GM18526 (cell line): Measurements from ENCODE around the gene DYRK1A.

Source experiments
- POLR2A ChIP-seq: IDR thresholded peaks from 3 replicates; pipeline ENCODE4 v1.6.1; 2011; ENCODE audit not compliant: insufficient read length; ENCODE audit errors: extremely low read depth

Gene DYRK1A

DNA sequence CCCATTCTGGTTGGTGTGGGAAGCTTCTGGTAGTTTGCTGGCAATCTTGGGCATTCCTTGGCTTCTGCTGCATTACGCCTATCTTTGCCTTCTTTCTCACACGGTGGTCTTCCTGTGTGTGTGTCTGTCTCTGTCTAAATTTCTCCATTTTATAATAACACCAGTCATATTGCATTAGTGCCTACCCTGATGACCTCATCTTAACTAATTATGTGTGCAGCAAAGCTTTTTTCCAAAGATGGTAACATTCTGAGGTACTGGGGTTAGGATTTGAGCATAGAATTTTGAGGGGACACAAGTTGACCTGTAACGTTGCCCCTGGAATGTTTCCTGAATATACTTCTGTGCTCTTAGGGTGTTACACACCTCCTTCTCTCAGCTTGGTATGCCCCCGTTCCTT, 77.1 kb downstream of the DYRK1A start:
- no peak for TF ChIP-seq POLR2A

DNA sequence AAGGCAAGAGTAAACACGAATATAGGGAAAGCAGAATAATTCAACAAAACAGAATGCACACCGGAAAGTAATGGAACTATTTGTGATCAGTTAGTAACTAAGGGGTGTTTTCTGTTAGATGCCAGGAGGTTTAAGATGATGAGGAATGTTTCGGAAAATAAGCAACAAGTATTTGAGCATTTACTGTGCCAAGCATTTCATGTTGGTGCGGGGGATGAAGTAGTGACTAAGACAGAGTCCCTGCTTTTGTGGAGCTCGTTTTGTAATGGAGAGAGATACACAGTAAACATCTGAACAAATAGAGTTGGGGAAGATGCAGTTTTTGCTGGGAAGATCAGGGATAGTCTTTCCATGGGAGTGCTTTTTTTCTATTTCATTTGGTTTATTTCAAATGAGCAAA, 78.7 kb downstream of the DYRK1A start:
- TF ChIP-seq POLR2A, result no peak

DNA sequence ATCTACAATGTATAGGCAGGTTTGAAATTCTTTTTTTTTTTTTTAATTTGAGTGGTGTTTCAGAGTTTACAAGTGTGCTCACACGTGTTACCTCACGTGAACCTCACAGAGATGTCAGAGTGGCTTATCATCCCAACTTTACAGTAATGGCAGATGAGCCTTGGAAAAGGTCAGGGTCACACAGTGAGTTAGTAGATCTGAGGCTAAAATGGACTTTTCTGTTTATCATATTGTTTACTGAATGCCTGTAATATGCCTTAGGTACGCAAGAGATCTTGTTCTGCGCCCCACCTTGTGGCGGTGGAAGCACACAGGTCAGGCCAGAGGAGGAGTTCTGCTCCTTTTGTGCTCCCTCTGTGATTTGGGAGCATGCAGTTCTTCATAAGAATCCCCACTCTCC, 80.0 kb downstream of the DYRK1A start:
- TF ChIP-seq POLR2A, result no peak

DNA sequence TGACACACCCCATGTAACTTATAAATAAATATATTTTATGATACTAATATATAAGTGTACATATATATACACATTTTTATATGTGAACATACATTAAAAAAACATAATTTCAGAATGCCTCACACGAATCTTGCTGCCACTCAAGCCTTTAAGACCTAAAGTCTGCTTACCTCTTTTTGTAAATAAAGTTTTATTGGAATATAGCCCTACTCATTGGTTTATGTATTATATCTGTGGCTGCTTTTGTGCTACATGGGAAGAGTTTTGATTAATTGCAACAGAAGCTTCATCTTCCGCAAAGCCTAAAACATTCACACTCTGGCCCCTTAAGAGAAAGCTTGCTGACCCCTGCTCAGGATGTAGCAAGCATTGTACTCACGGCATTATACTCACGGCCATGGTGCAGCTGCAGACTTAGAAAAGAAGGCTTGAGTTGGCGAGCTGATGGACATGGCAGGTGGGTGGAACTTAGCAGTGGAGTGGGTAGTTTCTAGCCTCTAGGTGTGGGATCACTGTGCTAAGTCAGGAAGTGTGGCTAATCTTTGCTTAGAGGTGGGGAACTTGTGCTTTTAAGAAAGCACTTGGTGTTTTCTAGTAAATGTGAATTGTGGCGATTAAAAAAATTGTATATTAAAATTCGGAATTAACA, 80.8 kb downstream of the DYRK1A start:
- no peak for TF ChIP-seq POLR2A

DNA sequence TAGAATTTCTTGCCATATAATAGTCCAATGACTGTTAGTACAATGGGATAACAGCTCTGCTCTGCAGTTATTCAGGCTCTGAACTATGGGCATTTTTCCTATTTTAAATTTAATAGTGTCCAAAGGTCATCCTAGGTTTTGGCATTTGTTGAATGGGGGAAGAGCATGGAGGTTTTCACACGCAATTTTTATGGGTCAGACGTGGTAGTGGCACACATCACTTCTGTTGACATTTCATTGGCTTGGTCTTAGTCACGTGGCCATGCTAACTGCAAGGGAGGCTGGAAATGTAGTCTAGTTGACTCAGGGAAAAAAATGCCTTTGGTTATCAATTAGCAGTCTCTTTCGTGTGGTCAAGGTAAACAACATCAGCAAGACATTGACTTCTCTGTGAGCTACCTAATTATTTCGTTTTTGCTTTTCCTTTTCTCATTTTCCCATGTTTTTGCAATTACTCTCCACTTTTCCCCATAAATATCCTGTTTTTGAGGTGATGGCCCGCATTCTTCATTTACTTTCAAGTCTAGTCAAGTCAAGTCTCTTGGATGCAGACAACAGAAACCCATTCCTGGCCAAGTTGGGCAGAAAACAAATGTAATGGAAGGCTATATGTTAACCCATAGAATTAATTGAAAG, 82.8 kb downstream of the DYRK1A start:
- TF ChIP-seq POLR2A, result no peak

DNA sequence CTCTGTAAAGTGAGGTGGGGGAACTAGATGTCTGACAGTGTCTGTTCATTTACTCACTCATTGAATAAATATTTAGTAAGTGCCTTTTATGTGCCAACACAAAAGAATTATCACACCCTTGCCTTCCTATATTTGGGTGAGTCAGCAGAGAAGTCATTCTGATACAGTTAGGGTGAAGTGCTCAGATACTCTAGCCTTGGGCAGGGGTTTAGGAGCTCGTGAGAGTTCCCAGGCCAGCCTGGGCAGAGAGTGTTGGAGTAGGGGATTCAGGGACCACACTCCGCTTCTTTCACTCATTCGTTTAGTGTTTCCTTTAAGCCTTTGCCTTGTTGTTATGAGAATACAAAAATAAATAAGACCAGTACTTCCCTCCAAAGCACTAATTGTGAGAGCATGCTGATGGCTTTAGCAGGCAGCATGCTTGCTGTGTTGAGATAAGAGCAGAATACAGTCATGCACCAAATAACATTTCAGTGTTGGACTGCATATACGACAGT, 83.9 kb downstream of the DYRK1A start:
- no peak for TF ChIP-seq POLR2A

DNA sequence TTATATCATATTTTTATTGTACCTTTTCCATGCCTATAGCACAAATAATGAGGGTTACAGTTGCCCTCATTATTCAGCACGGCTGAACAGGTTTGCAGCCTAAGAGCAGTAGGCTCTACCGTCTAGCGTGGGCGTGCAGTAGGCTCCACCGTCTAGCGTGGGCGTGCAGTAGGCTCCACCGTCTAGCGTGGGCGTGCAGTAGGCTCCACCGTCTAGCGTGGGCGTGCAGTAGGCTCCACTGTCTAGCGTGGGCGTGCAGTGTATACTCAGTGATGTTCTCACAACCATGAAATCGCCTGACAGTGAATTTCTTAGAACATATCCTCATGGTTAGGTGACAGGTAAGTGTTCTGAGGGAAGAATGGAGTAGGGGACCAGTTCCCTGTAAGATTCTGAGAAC, 84.9 kb downstream of the DYRK1A start:
- TF ChIP-seq POLR2A, result no peak

DNA sequence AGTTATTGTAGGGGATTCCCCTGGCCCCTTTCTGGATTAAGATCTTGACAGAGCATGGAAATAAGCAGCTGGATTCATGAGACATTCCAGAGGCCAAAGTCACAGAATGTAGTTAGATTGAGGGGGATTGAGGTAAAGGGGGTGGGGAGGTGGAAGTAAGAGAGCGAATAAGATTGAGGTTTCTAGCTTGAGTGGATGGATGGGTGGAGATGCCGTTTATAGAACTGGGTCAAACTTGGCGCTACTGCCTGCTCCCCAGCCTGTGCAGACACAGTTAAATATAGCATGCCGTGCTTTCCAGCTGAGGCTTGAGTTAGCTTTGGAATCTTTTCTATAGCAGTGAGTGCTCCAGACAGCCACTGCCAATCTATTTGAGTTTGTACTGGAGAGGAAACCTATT, 85.7 kb downstream of the DYRK1A start:
- no peak for TF ChIP-seq POLR2A

DNA sequence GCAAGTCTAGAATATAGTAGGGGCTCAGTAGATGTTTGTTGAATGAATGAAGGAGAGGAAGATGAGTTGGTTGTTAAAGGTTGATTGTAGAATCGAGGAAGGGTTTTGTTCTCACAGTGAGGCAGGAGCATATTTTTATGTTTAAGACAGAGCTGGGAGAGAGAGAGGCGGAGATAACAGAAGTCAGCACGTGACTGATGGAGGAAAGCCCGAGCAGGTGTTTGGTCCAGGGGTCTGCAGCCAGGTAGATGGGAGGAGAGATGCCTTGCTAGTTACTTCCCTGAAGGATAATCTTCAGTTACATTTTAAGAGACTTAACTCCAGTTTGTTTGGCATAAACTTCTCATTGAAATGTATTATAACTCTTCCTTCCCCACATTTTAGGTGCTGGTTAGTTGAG, 86.8 kb downstream of the DYRK1A start:
- TF ChIP-seq POLR2A, result no peak

DNA sequence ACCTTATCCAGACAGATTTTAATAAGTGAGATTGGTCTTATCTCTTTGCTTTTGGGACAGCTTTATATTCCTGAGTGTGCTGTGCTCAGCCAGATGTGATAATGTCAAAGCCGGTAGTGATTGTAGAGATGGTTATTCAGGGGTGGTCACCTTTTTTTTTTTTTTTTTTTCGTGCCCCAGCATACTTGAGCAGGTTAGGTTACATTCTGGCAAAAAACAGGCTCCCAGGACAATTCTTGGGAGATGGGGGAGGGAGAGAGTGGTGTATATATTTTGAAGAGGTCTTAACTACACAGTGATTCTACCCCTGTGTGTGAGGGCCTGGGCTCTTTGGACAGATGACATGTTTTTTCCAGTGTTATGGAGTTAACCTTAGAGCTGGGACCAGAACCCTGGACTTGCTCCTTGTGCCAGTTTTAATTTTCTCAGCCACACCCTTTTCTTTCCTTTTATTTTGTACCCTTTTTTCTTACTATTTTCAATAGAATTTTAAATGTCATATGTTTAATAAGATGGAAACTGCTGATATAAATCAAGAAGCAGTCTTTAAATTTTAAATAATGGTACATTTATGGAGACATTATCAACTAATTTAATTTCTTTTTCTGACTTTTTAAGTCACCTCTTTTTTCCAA, 88.4 kb downstream of the DYRK1A start:
- no peak for TF ChIP-seq POLR2A

DNA sequence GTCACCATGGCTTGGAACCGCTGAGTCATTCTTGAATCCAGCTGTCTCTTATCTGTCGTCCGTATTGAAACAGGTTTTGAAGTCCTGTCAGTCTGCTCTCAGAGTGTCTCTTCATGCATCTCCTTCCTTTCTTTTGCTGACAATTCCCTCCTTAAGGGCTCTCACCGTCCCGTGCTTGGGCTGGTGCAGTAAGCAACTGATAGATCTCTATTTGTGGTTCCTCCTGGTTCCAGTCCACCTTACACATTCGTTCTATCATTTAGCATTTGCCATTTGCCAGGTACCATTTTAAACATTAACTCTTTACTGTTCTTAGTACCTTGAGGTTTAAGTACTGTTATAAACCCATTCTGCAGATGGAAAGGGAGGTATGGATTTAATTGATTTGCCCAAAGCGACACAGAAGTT, 88.9 kb downstream of the DYRK1A start:
- TF ChIP-seq POLR2A, result no peak

DNA sequence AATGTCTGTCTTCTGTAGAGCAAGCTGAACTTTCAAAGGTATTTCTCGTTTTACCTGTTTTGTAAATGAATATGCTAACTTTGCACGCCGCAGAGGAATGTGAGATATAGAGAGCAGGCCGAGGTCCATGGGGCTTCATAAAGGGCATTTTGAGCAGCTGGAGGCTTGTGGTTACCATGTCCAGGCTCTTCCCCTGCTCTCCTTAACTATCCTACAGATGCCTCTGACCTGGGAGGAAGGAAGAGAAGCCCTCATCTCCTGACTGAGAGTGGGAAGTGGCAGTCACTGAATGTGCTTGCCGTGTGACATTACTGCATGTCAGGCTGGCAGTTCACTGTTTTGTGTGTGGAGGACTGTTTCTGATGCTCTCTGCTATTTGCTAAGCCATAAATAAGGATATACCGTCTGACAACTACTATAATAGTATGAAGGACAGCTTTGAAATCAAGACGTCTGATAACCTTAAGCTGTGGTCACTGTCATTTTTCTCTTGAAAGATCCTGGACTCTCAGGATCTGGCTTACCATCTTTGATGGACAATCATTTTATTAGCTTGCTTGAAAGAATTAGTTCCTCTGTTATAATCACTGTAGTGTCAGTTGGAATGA, 92.2 kb downstream of the DYRK1A start:
- no peak for TF ChIP-seq POLR2A

DNA sequence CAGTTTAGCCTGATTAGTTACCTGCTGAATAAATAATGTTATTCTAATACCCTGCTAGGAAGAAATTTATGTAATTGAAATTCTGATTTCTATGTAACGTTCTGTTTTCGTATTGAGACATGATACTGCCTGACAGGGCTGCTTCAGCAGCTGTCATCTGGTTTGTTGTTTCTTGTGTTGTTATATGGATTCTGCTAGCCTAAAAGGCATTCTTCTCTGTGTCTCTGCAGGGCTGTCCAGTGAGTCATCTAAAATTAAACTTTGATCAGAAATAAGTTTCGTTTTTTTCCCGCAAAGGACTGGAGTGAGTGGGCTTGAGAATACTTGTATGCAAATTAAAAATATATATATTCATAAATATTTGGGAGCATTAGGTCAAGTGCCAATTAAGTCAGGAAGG, 93.0 kb downstream of the DYRK1A start:
- no peak for TF ChIP-seq POLR2A

DNA sequence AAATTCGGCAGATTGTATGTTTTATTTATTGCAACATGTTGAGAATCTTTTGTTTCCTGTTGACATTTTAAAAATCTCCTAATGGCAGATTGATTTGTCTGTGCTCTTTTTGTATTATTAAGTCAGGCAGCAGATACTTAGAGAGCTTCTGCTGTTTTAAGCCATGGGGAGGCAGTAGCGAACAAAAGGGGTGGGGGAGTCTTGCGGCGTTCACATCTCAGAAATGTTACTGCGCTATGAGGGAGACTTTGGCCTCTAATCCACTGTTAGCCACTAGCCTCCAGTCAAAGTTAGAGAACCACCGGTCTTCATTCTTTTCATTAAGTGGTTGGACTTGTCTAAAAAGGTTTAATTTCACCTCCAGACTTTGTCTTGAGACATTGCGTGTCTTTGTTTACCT, 93.6 kb downstream of the DYRK1A start:
- no peak for TF ChIP-seq POLR2A

DNA sequence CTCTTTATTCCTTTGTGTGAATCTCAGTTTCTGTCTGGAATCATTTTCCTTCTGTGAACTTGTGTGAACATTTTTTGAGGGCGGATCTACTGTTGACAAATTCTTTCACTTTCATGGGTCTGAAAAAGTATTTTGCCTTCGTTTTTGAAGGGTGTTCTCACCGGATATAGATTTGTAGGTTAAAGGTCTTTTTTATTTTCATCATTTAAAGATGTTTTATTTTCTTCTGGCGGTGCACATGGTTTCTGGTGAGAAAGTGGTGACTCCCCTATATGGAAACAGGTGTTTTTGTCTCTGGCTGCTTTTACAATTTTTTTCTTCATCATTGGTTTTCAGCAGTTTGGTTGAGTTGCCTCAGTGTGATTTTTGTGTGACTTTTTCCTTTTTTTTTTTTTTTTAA, 94.9 kb downstream of the DYRK1A start:
- no peak for TF ChIP-seq POLR2A
